ENCODE results near the gene AGK. TPM values are rescaled to one million over a fixed set of nuclear protein-coding genes. Genes with fewer than 3 reads are reported as not detected.

Gene AGK
- total RNA-seq, 1 experiment from 2014 or later, result 32.6 TPM

DNA sequence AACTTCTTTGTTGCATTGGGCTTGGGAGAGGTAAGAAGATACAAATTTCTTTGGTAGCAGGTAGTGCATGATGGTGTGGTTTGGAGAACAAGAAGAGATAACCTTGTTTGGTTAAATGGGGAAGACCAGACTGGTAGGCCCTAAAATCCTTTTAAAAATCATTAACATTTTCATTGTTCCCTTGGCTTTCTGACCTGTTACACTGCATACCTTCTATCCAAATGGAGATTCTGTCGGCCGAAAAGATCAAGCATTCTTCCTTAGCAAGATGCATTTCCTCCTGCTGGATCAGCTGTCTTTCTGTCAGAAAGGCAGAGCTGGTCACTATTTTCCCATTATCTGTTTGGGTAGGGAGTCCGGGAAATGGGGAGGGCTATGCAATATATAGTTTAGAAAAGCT, 33.7 kb downstream of the AGK start:
- CTCF ChIA-PET, result no interaction called here
- in situ Hi-C loops (cut with HindIII; ENCODE audit: low pct_unique_long_range_greater_than_20kb, low sequenced_read_pairs), result no loop called here
- Histone ChIP-seq H3K27me3 (ENCODE audit: control insufficient read depth, insufficient read depth, low read length) (no peaks in the 10 kb centered on the region), H3K9me3 (ENCODE audit: control insufficient read depth, insufficient read depth, low read depth, low read length) (no peaks in the 10 kb centered on the region), H3K36me3 (ENCODE audit: control insufficient read depth, insufficient read depth, low read length) (no peaks in the 10 kb centered on the region), H3K4me3 (ENCODE audit: low read depth in 2 of 2, low read length in 2 of 2) (no peak overlapping the region), H3K27ac (ENCODE audit: low read length) (no peak overlapping the region), H3K4me1 (ENCODE audit: control insufficient read depth, insufficient read depth, low read length) (peaks cover 5% of the 10 kb centered on the region; the same call in 1 of the 2 replicates)
- DNase-seq (ENCODE audit: low read depth, low spot score) (no peak), ATAC-seq (no peak)
- POLR2A ChIA-PET, result no interaction called here
- TF ChIP-seq TCF7L2 (IDR thresholded peaks at IDR 0.05; ENCODE audit: low read depth, low read length) (no peak), POLR2AphosphoS5 (IDR thresholded peaks at IDR 0.05; ENCODE audit: low read depth, low read length) (no peak), SIN3A (IDR thresholded peaks at IDR 0.05; ENCODE audit: borderline replicate concordance, insufficient read depth, low read depth, low read length) (no peak)
- TF ChIP-seq, protein P1, sequence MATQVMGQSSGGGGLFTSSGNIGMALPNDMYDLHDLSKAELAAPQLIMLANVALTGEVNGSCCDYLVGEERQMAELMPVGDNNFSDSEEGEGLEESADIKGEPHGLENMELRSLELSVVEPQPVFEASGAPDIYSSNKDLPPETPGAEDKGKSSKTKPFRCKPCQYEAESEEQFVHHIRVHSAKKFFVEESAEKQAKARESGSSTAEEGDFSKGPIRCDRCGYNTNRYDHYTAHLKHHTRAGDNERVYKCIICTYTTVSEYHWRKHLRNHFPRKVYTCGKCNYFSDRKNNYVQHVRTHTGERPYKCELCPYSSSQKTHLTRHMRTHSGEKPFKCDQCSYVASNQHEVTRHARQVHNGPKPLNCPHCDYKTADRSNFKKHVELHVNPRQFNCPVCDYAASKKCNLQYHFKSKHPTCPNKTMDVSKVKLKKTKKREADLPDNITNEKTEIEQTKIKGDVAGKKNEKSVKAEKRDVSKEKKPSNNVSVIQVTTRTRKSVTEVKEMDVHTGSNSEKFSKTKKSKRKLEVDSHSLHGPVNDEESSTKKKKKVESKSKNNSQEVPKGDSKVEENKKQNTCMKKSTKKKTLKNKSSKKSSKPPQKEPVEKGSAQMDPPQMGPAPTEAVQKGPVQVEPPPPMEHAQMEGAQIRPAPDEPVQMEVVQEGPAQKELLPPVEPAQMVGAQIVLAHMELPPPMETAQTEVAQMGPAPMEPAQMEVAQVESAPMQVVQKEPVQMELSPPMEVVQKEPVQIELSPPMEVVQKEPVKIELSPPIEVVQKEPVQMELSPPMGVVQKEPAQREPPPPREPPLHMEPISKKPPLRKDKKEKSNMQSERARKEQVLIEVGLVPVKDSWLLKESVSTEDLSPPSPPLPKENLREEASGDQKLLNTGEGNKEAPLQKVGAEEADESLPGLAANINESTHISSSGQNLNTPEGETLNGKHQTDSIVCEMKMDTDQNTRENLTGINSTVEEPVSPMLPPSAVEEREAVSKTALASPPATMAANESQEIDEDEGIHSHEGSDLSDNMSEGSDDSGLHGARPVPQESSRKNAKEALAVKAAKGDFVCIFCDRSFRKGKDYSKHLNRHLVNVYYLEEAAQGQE (IDR thresholded peaks at IDR 0.05; ENCODE audit: insufficient read depth in 1 of 2, low read depth in 2 of 2, low read length in 1 of 2), result no peak
- TF ChIP-seq, protein P2, sequence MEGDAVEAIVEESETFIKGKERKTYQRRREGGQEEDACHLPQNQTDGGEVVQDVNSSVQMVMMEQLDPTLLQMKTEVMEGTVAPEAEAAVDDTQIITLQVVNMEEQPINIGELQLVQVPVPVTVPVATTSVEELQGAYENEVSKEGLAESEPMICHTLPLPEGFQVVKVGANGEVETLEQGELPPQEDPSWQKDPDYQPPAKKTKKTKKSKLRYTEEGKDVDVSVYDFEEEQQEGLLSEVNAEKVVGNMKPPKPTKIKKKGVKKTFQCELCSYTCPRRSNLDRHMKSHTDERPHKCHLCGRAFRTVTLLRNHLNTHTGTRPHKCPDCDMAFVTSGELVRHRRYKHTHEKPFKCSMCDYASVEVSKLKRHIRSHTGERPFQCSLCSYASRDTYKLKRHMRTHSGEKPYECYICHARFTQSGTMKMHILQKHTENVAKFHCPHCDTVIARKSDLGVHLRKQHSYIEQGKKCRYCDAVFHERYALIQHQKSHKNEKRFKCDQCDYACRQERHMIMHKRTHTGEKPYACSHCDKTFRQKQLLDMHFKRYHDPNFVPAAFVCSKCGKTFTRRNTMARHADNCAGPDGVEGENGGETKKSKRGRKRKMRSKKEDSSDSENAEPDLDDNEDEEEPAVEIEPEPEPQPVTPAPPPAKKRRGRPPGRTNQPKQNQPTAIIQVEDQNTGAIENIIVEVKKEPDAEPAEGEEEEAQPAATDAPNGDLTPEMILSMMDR (IDR thresholded peaks at IDR 0.05), result no peak
- BruUV-seq (replicated peaks), result no TSS peak
- intact Hi-C loops (cut with micrococcal nuclease; ENCODE audit: unreplicated experiment), result no loop called here

DNA sequence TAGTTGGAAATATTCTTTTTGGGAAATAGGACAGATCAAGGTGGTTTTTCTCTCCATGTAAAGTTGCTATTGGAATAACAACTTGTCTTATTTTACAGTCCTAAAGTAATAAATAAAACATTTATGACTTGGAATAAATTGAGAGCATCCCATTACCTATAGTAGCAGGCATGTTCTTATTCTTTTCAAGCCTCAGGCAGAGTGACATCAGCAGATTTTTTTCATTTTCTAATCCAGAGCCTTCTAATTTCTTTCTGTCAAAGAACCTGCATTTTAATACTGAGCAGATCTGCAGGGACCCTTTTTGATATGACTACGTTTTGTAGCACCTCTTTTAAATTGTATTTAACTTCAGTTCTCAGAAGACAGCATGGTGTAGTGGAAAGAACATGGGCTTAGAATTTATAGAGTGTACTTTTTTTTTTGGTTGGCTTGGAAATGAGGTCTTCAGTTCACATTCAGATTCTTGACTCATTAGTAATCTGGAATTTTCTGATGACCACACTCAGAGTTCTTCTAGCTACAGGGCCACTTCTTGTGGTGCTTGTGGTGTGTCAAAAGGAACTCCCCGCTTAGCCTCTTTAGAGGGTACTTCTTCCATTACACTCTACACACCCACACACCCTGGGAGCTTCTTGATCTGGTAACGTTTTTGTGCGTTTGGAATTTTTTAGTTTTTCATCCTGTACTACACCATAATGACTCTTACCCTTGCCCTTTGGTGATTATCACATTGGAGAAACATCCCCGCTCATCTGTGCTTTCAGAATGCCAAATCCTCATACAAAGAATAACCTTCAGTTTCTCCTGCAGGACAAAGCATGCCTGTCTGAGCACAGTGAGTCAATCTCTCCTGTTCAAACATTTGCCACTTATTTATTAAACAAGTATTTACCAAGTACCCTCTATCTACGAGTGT, 34.6 kb downstream of the AGK start:
- intact Hi-C loops (cut with micrococcal nuclease; ENCODE audit: unreplicated experiment), result no loop called here
- peaks cover 5% of the 10 kb centered on the region; the same call in 1 of the 2 replicates for H3K4me1 ChIP-seq (ENCODE audit: control insufficient read depth, insufficient read depth, low read length)
- no peak overlapping the region for H3K4me3 ChIP-seq (ENCODE audit: low read depth in 2 of 2, low read length in 2 of 2)
- no peaks in the 10 kb centered on the region for H3K27me3 ChIP-seq (ENCODE audit: control insufficient read depth, insufficient read depth, low read length)
- H3K36me3 ChIP-seq (ENCODE audit: control insufficient read depth, insufficient read depth, low read length), result no peaks in the 10 kb centered on the region
- CTCF ChIA-PET, result no interaction called here
- H3K27ac ChIP-seq (ENCODE audit: low read length), result 0 out of 2 replicates have a peak overlapping the region, but pooled peaks have one; percentile 2
- DNase-seq (ENCODE audit: low read depth, low spot score) (peak; percentile 28), ATAC-seq (peak; percentile 83)
- POLR2A ChIA-PET, result no interaction called here
- in situ Hi-C loops (cut with HindIII; ENCODE audit: low pct_unique_long_range_greater_than_20kb, low sequenced_read_pairs), result no loop called here
- BruUV-seq (replicated peaks), result no TSS peak
- no peak for TF ChIP-seq SIN3A (IDR thresholded peaks at IDR 0.05; ENCODE audit: borderline replicate concordance, insufficient read depth, low read depth, low read length)
- TF ChIP-seq, protein P2 (IDR thresholded peaks at IDR 0.05), result no peak
- TF ChIP-seq POLR2AphosphoS5 (IDR thresholded peaks at IDR 0.05; ENCODE audit: low read depth, low read length), result no peak
- TF ChIP-seq TCF7L2 (IDR thresholded peaks at IDR 0.05; ENCODE audit: low read depth, low read length), result no peak
- TF ChIP-seq, protein P1 (IDR thresholded peaks at IDR 0.05; ENCODE audit: insufficient read depth in 1 of 2, low read depth in 2 of 2, low read length in 1 of 2), result no peak
- H3K9me3 ChIP-seq (ENCODE audit: control insufficient read depth, insufficient read depth, low read depth, low read length), result no peaks in the 10 kb centered on the region

All from Panc1 (cell line).